ENCODE measurements around the gene AP3S1.

DNA sequence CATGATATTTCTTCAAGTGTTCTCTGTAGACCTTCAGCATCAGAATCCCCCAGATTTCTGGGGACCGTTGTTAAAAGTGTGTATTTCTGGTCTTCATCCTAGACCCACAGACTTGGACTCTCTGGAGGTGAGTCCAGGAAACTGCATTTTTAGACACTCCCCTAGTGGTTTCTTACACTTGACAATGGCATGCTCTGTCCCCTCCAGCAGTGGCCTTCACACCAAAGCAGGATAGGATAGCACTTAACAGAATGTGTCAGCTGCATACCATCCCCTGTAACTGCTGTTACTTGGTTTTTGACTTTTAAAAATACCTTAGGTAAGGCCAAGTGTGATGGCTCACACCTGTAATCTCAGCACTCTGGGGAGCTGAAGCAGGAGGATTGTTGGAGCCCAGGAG is 46.0 kb upstream of the AP3S1 start:
- TF ChIP-seq, protein P1, sequence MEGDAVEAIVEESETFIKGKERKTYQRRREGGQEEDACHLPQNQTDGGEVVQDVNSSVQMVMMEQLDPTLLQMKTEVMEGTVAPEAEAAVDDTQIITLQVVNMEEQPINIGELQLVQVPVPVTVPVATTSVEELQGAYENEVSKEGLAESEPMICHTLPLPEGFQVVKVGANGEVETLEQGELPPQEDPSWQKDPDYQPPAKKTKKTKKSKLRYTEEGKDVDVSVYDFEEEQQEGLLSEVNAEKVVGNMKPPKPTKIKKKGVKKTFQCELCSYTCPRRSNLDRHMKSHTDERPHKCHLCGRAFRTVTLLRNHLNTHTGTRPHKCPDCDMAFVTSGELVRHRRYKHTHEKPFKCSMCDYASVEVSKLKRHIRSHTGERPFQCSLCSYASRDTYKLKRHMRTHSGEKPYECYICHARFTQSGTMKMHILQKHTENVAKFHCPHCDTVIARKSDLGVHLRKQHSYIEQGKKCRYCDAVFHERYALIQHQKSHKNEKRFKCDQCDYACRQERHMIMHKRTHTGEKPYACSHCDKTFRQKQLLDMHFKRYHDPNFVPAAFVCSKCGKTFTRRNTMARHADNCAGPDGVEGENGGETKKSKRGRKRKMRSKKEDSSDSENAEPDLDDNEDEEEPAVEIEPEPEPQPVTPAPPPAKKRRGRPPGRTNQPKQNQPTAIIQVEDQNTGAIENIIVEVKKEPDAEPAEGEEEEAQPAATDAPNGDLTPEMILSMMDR (conservative IDR thresholded peaks at IDR 0.05; ENCODE audit: low read length) = no peak
- TF ChIP-seq EZH2phosphoT487 (IDR thresholded peaks at IDR 0.05; ENCODE audit: borderline replicate concordance, low read depth, low read length) = no peak

Data from OCI-LY7 (cell line).